Activated T-helper 1 cell treated with anti-CD3 and anti-CD28 coated beads, Interleukin-12 subunit alpha, Interleukin-12 subunit beta, Interleukin-2, Interleukin-4 antibody, amounts not matched to agents 30 ng/mL and 10 ng/mL and 1 ng/mL, durations not matched to agents 14 hours and 24 hours and 36 hours (primary cell): ENCODE measurements around the gene KRTAP10-12. TPM values are rescaled to one million over a fixed set of nuclear protein-coding genes. Genes with fewer than 3 reads are reported as not detected.
A peak's percentile ranks its signal among the peaks of the same experiment; 100 is the strongest.
"Not testable (repeated sequence)": the region's sequence is repeated elsewhere in the genome, so short reads cannot be mapped to it uniquely, and the experiment has no call there.

Source experiments
- DNase-seq: peaks from one replicate; pipeline ENCODE4 v3.0.0; 2021; ENCODE audit warnings: low spot score
- H3K27ac Mint-ChIP-seq: one replicate; pipeline ENCODE4 v1.8.0; 2021; ENCODE audit warnings: mild to moderate bottlenecking, mixed read lengths
- H3K27me3 Mint-ChIP-seq: one replicate; pipeline ENCODE4 v1.8.0; 2022; ENCODE audit warnings: mild to moderate bottlenecking, moderate library complexity, mixed read lengths; ENCODE audit not compliant: insufficient read depth
- H3K36me3 Mint-ChIP-seq: one replicate; pipeline ENCODE4 v1.8.0; 2021; ENCODE audit warnings: low read depth, mixed read lengths
- H3K4me1 Mint-ChIP-seq: one replicate; pipeline ENCODE4 v1.8.0; 2021; ENCODE audit warnings: low read depth, mixed read lengths
- H3K4me3 Mint-ChIP-seq: one replicate; pipeline ENCODE4 v1.8.0; 2021; ENCODE audit warnings: mild to moderate bottlenecking, moderate library complexity, mixed read lengths
- H3K9me3 Mint-ChIP-seq: one replicate; pipeline ENCODE4 v1.8.0; 2021; ENCODE audit warnings: mixed read lengths
- intact Hi-C: fragments of 100-400 bp; cut with micrococcal nuclease; formaldehyde crosslinking; loops from one replicate; pipeline ENCODE4 v1.15.1; 2024
- total RNA-seq: library from RNA; stranded (reverse); gene quantifications from 2 replicates; pipeline ENCODE4 v1.2.3, GENCODE V29; 2022

The KRTAP10-12 gene
- total RNA-seq, 1 donor from 2014 or later = not detected

DNA sequence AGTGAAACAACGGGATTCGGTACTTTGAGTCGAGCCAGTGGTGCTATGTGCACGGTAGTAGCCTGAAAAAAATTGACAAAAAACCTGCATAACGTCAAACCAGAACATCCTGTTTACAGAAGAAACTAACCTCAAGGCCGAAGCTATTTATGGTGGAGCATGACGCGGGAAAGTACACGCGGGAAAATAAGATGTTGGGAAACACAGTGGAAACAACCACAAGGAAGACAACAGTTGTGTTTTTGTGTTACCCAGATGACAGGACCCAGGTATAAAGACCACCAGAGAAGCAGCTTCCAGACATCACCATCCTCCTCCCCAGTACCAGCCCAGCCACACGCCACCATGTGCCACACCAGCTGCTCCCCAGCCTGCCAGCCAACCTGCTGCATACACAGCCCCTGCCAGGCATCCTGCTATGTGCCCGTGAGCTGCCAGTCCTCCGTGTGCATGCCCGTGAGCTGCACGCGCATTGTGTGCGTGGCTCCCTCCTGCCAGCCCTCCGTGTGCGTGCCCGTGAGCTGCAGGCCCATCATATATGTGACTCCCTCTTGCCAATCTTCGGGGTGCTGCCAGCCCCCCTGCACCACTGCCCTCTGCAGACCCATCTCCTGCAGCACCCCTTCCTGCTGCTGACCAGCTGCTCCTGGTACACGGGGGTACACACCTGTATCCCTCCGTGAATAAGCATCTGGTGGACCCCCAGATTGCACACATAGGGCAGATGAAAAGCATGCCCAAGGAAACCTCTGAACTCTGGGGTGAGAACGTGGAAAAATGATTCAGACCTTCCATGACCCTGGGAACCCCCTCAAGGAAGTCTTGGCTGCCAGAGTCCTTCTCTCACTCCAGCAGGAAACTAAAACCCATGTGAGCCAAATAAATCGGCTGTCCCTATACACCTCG is 39.1 kb upstream of the KRTAP10-12 start, which contains the start of gene KRTAP12-3:
Gene KRTAP12-3 (plus strand): TSS at position 298 of the 906 bp plus-strand sequence. CDS start 48 bp downstream, at position 346.
- peaks cover 58% of the 10 kb centered on the region for H3K9me3 Mint-ChIP-seq
- peak within 1 kb of the TSS; percentile 47 for H3K4me3 Mint-ChIP-seq
- H3K27ac Mint-ChIP-seq = peak within 1 kb of the TSS; percentile 95
- H3K27me3 Mint-ChIP-seq = peaks cover 6% of the 10 kb centered on the region
- intact Hi-C loops = loop anchor here (5.0 kb wide), 3 partner anchors 41 to 269 kb away; no protein-coding TSS in a partner anchor
- peaks cover 63% of the 10 kb centered on the region for H3K4me1 Mint-ChIP-seq
- peaks cover 35% of the 10 kb centered on the region for H3K36me3 Mint-ChIP-seq
- peak; percentile 52 for DNase-seq

DNA sequence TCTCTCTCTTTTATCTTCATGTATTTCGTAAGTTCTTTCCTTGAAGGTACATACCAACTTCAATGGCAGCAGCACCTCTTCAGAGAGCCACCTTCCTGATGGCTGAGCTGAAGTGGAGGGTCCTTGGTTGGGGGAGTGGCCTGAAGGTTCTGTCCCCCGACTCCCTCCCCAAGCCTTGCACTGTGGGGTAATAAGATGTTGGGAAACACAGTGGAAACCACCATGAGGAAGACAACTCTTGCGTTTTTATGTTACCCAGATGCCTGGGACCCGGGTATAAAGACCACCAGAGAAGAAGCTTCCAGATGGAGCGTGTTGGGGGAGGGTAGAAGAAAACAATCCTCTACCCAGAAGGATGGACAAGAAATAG is 38.4 kb upstream of the KRTAP10-12 start:
- H3K4me1 Mint-ChIP-seq = peaks cover 59% of the 10 kb centered on the region
- no peak for DNase-seq
- H3K9me3 Mint-ChIP-seq = peaks cover 55% of the 10 kb centered on the region
- intact Hi-C loops = loop anchor here (5.0 kb wide), 3 partner anchors 41 to 269 kb away; no protein-coding TSS in a partner anchor
- H3K36me3 Mint-ChIP-seq = peaks cover 35% of the 10 kb centered on the region
- peak overlapping the region; percentile 12 for H3K4me3 Mint-ChIP-seq
- peaks cover 10% of the 10 kb centered on the region for H3K27me3 Mint-ChIP-seq
- H3K27ac Mint-ChIP-seq = peak overlapping the region; percentile 95

DNA sequence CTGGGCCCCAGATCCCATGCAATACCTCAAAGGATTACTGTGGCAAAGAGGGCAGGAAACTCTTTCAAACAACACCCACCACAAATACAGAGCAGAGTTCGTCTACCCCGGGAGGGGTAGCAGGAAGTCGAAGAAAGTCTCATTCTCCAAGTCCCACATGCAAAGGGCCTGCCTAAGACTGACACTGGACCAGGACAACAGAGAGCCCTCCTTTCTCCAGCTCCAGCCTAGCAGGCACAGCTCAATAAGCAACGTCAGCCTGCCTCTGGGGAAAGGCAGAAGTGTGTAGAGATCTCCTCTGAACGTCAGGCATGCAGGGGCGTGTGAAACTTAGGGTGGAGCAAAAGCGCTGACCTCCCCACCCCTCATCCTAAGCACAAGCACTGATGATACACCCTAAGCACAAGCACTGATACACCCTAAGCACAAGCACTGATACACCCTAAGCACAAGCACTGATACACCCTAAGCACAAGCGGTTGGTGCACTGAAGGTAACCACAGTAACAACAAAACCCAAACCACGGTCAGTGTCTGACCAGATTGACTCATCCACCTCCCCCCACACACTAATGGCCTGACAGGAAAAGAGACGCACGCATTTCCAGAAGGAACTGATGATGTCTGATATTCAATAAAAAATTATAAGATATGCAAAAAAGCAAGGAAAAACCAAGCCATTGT is 37.9 kb upstream of the KRTAP10-12 start:
- Mint-ChIP-seq H3K27me3 (peaks cover 10% of the 10 kb centered on the region), H3K9me3 (peaks cover 50% of the 10 kb centered on the region), H3K36me3 (peaks cover 35% of the 10 kb centered on the region), H3K4me1 (peaks cover 53% of the 10 kb centered on the region), H3K27ac (peak overlapping the region; percentile 95), H3K4me3 (peak overlapping the region; percentile 9)
- intact Hi-C loops = loop anchor here (5.0 kb wide), 3 partner anchors 42 to 268 kb away; no protein-coding TSS in a partner anchor
- DNase-seq = no peak

DNA sequence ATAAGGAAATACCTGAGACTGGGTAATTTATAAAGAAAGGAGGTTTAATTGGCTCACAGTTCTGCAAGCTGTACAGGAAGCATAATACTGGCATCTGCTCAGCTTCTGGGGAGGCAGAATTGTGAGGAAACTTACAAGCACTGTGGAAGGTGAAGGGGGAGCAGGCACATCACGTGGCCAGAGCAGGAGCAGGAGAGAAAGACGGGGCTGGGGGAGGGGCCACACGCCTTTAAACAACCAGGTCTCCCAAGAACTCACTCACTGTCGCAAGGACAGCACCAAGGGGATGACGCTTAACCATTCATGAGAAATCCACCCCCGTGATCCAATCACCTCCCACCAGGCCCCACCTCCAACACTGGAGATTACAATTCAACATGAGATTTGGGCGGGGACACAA is 35.4 kb upstream of the KRTAP10-12 start:
- Mint-ChIP-seq H3K4me1 (peaks cover 38% of the 10 kb centered on the region), H3K36me3 (peaks cover 23% of the 10 kb centered on the region), H3K27me3 (peaks cover 12% of the 10 kb centered on the region), H3K9me3 (peaks cover 39% of the 10 kb centered on the region)
- H3K27ac Mint-ChIP-seq, H3K4me3 Mint-ChIP-seq, intact Hi-C loops, DNase-seq: not testable (repeated sequence)

DNA sequence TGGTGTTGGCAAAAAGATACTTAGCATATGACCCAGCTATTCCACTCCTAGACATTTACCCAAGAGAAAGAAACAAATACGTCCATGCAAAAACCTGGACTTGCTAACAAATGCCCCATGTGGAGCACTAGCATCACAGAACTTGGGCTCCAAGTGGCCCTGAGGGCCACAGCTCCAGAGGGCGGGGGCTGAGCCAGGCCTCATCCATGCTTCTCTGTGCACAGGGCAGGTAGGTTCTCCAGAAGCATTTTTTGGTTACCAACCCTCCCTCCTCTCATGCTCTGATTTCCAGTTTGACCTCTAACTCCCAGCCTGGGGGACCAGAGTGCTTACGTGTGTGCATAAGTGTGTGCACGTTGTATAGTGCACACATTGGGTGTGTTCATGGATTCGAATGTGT is 32.3 kb upstream of the KRTAP10-12 start:
- intact Hi-C loops = no loop called here

DNA sequence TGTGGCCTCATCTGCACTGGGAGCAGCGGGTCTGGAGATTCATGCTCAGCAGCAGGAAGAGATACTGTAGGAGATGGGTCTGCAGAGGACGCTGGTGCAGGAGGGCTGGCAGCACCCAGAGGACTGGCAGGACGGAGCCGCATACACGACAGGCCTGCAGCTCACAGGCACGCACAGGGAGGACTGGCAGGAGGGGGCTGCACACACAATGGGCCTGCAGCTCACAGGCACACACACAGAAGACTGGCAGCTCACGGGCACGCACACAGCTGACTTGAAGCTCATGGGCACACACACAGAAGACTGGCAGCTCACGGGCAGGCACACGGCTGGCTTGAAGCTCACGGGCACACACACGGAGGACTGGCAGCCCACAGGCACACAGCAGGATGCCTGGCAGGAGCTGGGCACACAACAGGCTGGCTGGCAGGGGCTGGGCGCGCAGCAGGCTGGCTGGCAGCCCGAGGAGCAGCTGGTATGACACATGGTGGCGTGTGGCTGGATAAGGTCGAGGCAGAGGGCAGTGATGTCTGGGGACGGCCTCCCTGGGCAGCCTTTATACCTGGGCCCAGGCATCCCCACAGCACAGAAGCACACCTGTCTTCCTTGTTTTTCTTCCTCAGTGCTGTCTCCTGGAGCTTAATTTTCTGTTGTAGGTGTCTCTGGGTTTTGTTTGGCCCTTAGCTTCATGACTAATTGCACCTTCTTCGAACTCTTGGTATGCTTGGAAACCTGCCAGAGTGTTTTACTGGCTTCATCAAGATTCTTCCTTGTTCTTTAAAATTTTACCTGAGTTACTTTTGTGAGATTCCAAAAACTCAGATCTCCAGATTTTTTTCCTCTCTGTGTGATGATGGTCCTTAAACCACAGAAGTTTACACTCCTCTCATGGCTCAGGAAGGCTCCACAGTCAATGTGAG is 30.3 kb upstream of the KRTAP10-12 start, which contains the start of gene KRTAP12-2:
Gene KRTAP12-2 (minus strand): TSS at position 527 of the 920 bp plus-strand sequence. CDS start 41 bp downstream, at position 486.
- Mint-ChIP-seq H3K27me3 (peaks cover 21% of the 10 kb centered on the region), H3K36me3 (peaks cover 4% of the 10 kb centered on the region), H3K4me3 (no peak within 1 kb of the TSS), H3K4me1 (peaks cover 5% of the 10 kb centered on the region), H3K27ac (no peak within 1 kb of the TSS), H3K9me3 (peaks cover 42% of the 10 kb centered on the region)
- intact Hi-C loops = no loop called here
- DNase-seq = no peak

More for the DNA sequence above, 32.3 kb upstream of the KRTAP10-12 start:
- Mint-ChIP-seq H3K27me3 (peaks cover 21% of the 10 kb centered on the region), H3K9me3 (peaks cover 32% of the 10 kb centered on the region), H3K36me3 (peaks cover 7% of the 10 kb centered on the region), H3K27ac (no peak overlapping the region), H3K4me3 (no peak overlapping the region), H3K4me1 (peaks cover 11% of the 10 kb centered on the region)
- DNase-seq = no peak

DNA sequence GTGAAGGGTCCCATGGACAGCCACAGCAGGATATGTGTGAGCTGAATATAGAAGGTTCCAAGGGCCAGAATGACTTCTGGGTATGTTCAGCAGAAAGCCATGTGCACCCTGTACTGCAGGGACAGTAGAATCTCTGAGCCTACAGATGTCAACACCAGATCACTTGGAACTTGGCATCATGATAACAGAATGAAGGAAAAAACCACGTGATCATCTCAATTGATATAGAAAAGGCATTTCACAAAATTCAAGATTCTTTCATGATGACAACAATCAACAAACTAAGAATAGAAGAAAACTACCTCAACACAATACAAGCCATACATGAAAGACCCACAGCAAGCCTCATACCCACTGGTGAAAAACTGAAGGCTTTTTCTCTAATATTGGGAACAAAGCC is 29.4 kb upstream of the KRTAP10-12 start:
- peaks cover 42% of the 10 kb centered on the region for H3K9me3 Mint-ChIP-seq
- no peak overlapping the region for H3K27ac Mint-ChIP-seq
- peaks cover 17% of the 10 kb centered on the region for H3K27me3 Mint-ChIP-seq

DNA sequence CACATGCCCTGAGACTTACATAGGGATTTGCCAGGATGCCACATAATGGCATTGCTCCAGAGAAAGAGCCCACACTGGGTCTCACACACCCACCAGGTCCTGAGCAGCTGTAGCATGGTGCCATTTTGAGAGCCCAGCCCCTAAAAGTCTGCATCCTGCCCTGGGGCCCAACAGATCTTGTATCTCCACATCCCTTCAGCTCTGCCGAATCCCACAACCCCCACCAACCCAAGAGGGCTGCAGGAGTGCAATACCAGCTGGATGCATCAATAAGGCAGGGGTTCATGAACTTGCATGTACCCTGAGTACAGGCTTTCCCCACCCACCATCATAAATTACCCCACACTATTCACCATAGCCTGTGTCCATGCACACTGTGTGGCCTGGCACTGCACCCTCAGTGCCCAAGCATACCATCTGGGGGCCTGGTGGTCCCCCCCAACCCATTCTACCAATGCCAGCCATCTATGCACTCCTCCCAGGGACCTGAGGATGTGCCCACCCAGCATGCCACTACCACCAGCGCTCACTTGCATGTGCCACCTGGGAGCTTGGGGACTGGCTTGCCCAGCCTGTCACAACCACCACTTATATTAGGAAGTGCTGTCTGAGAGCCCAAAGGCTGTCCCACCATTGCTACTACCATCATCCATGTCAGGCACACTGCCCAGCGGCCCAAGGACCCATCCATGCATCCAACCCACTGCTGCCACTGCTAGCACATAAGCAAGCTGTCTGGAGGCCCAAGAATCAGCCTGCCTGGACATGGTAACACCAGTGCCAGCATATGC is 26.1 kb upstream of the KRTAP10-12 start:
- Mint-ChIP-seq H3K4me1 (peaks cover 5% of the 10 kb centered on the region), H3K9me3 (peaks cover 64% of the 10 kb centered on the region), H3K27ac (no peak overlapping the region), H3K4me3 (no peak overlapping the region), H3K27me3 (peaks cover 16% of the 10 kb centered on the region), H3K36me3 (peaks cover 6% of the 10 kb centered on the region)
- DNase-seq = no peak
- intact Hi-C loops = no loop called here

More for the DNA sequence above, 29.4 kb upstream of the KRTAP10-12 start:
- no peak for DNase-seq
- Mint-ChIP-seq H3K4me3 (no peak overlapping the region), H3K4me1 (peaks cover 5% of the 10 kb centered on the region), H3K36me3 (no peaks in the 10 kb centered on the region)
- intact Hi-C loops = no loop called here

DNA sequence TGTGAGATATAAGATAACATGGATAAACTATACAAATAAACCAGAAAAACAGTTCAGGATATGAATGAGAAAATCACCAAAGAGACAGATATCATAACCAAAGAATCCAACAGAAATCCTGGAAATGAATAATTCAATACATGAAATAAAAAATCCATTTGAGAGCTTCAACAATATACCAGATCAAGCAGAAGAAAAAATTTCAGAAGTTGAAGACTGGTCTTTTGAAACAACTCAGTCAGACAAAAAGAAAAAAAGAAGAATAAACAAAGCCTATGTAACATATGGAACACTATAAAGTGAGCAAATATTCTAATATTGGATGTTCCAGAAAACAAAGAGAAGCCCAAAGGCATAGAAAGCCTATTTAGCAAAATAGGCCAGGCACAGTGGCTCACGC is 25.1 kb upstream of the KRTAP10-12 start:
- H3K4me1 Mint-ChIP-seq = peaks cover 5% of the 10 kb centered on the region
- intact Hi-C loops = no loop called here
- H3K36me3 Mint-ChIP-seq = peaks cover 6% of the 10 kb centered on the region
- H3K27me3 Mint-ChIP-seq = peaks cover 16% of the 10 kb centered on the region
- DNase-seq = no peak
- peaks cover 65% of the 10 kb centered on the region for H3K9me3 Mint-ChIP-seq
- no peak overlapping the region for H3K27ac Mint-ChIP-seq
- H3K4me3 Mint-ChIP-seq = no peak overlapping the region

DNA sequence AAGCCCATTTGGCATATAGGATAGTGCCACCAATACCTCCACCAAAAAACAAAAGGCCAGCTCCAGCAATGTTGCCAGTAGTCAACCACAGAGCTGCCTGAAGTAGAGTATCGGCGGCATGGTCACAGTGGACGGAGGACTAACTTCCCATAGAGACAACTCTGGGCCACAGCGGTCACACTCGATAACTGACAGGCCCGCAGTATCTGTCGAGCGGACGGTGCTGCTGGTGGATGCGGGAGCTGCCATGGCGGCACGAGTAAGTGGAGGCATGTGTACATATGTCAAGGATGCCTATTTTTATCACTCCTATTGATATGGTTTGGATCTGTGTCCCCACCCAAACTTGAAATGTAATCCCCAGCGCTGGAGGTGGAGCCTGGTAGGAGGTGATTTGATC is 19.1 kb upstream of the KRTAP10-12 start:
- Mint-ChIP-seq H3K9me3 (peaks cover 28% of the 10 kb centered on the region), H3K4me1 (no peaks in the 10 kb centered on the region), H3K36me3 (peaks cover 4% of the 10 kb centered on the region), H3K4me3 (no peak overlapping the region), H3K27me3 (peaks cover 37% of the 10 kb centered on the region), H3K27ac (no peak overlapping the region)
- intact Hi-C loops = no loop called here
- DNase-seq = no peak

DNA sequence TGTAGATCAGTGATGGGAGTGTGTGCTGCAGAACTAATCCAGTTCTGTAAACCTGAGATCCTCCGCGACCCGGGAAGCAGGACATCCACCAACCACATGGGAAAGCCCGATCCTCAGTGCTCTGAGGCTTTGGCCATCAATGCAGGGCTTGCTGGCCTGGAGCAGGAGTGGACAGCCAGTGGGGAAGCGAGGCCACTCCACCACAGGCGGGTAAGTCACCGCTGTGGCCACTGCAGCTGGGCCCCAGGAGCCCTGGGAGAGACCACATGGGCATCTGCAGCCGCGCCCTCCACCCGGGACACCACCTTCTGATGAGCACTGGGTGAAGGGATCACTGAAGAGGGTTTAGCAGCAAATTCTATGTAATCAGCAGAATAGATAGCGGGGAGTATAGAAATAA is 15.8 kb upstream of the KRTAP10-12 start:
- no peaks in the 10 kb centered on the region for H3K9me3 Mint-ChIP-seq
- intact Hi-C loops = no loop called here
- H3K36me3 Mint-ChIP-seq = no peaks in the 10 kb centered on the region
- peaks cover 7% of the 10 kb centered on the region for H3K4me1 Mint-ChIP-seq
- DNase-seq = no peak
- H3K4me3 Mint-ChIP-seq = no peak overlapping the region
- peaks cover 30% of the 10 kb centered on the region for H3K27me3 Mint-ChIP-seq
- no peak overlapping the region for H3K27ac Mint-ChIP-seq
